C4-2B (cell line): ENCODE measurements around the gene SNTG2.

Experiments
- ZFX ChIP-seq: fragments of 450-650 bp; IDR thresholded peaks from 2 replicates; pipeline ENCODE4 v1.6.1; 2017
- TF ChIP-seq, protein P1 (sequence below): fragments of 450-650 bp; conservative IDR thresholded peaks from 2 replicates; pipeline ENCODE4 v1.5.1; 2017; ENCODE audit warnings: mild to moderate bottlenecking

DNA sequence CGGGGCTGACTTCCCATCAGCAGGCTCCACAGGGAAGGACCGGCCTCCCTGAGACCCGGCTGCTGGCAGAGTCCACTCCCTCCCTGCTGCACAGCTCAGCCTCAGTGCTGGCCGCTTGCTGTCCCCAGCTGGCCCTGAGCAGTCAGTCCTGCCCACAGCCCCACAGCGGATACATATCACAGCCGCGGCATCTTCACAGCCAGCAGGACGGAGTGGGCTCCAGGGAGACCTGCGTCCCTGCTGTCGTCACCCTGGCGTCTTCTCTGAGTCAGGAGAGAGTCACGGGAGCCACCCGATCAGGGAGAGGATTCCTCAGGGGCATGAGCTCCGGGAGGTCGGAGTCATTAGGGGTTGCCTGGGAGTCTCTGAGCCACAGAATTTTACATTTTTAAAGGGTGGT lies 13.1 kb upstream of the SNTG2 start:
- TF ChIP-seq, protein P1, sequence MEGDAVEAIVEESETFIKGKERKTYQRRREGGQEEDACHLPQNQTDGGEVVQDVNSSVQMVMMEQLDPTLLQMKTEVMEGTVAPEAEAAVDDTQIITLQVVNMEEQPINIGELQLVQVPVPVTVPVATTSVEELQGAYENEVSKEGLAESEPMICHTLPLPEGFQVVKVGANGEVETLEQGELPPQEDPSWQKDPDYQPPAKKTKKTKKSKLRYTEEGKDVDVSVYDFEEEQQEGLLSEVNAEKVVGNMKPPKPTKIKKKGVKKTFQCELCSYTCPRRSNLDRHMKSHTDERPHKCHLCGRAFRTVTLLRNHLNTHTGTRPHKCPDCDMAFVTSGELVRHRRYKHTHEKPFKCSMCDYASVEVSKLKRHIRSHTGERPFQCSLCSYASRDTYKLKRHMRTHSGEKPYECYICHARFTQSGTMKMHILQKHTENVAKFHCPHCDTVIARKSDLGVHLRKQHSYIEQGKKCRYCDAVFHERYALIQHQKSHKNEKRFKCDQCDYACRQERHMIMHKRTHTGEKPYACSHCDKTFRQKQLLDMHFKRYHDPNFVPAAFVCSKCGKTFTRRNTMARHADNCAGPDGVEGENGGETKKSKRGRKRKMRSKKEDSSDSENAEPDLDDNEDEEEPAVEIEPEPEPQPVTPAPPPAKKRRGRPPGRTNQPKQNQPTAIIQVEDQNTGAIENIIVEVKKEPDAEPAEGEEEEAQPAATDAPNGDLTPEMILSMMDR: no peak
- no peak for TF ChIP-seq ZFX
